ENCODE measurements around the gene BMAL2. TPM values are rescaled to one million over a fixed set of nuclear protein-coding genes. Genes with fewer than 3 reads are reported as not detected.

The BMAL2 gene
- total and polyA plus RNA-seq, 2 experiments from 2014 or later = 5.5 to 18.2 TPM

DNA sequence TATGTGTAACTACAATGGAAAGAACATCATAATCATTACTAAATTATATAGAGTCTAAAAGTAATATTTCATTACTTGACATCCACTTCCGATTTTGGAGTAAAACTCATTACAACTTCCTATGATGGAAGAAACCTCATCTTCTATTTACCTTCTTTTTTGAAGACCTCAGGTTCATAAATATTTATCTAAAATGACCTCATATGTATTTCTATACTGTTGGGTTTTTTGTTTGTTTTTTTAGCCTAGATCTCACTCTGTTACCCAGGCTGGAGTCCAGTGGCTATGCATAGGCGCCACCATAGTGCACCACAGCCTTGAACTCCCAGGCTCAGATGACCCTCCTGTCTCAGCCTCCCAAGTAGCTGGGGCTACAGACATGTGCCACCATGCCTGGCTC is 39.9 kb upstream of the BMAL2 start (continued):
- TF ChIP-seq, protein P1, sequence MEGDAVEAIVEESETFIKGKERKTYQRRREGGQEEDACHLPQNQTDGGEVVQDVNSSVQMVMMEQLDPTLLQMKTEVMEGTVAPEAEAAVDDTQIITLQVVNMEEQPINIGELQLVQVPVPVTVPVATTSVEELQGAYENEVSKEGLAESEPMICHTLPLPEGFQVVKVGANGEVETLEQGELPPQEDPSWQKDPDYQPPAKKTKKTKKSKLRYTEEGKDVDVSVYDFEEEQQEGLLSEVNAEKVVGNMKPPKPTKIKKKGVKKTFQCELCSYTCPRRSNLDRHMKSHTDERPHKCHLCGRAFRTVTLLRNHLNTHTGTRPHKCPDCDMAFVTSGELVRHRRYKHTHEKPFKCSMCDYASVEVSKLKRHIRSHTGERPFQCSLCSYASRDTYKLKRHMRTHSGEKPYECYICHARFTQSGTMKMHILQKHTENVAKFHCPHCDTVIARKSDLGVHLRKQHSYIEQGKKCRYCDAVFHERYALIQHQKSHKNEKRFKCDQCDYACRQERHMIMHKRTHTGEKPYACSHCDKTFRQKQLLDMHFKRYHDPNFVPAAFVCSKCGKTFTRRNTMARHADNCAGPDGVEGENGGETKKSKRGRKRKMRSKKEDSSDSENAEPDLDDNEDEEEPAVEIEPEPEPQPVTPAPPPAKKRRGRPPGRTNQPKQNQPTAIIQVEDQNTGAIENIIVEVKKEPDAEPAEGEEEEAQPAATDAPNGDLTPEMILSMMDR (conservative IDR thresholded peaks at IDR 0.05; ENCODE audit: low read depth in 2 of 2) = no peak
- no peak for TF ChIP-seq ZNF114 (CRISPR knock-in tag; IDR thresholded peaks at IDR 0.05)
- TF ChIP-seq EZH2 (IDR thresholded peaks at IDR 0.05; ENCODE audit: low read depth, unreplicated experiment) = no peak
- no peak for TF ChIP-seq ZNF331 (CRISPR knock-in tag; IDR thresholded peaks at IDR 0.05; ENCODE audit: low read depth)

DNA sequence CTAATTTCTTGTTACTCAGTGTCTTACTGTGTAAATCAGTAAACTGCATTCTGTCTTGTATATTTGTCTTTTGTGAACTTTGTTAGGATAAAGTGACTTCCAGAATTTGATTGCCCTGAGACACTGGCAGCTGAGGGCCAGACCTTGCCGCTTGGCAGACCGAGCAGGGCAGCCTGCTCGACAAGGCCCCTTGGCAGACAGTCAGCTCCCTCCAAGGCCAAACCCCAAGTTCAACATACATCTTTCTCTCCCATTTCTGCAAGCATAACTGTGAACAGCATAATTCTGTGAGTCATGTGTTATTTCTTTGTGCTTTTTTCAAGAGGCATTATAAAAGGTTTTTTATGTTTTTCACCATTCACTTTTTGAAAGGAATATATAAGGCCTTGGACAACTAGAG is 39.2 kb upstream of the BMAL2 start:
- Mint-ChIP-seq H3K9me3 (0 out of 3 replicates have a peak, but pooled peaks cover under 1% of the 10 kb centered on the region), H3K27me3 (ENCODE audit: insufficient read depth, low read depth, poor library complexity) (no peaks in the 10 kb centered on the region), H3K36me3 (ENCODE audit: low read depth) (peaks cover 10% of the 10 kb centered on the region), H3K4me3 (no peak overlapping the region), H3K27ac (peak overlapping the region; percentile 84), H3K4me1 (peaks cover 51% of the 10 kb centered on the region)
- Histone ChIP-seq H3K27ac (ENCODE audit: low read depth) (no peak overlapping the region), H3K79me2 (replicated peaks; ENCODE audit: insufficient read depth) (peaks cover 39% of the 10 kb centered on the region), H4K20me1 (replicated peaks; ENCODE audit: insufficient read depth) (no peaks in the 10 kb centered on the region), H3K4me3 (no peak overlapping the region), H2AFZ (no peak overlapping the region), H3K4me2 (peak overlapping the region; percentile 72; the same call in 1 of the 2 replicates), H3K4me1 (ENCODE audit: insufficient read depth) (peaks cover 60% of the 10 kb centered on the region), H3F3A (replicated peaks; ENCODE audit: low read depth) (no peaks in the 10 kb centered on the region), H3K9me2 (ENCODE audit: insufficient read depth) (no peaks in the 10 kb centered on the region), H3K36me3 (ENCODE audit: insufficient read depth) (no peaks in the 10 kb centered on the region), H3K27me3 (ENCODE audit: insufficient read depth) (no peaks in the 10 kb centered on the region)
- ATAC-seq (no peak), DNase-seq (ENCODE audit: low spot score) (no peak)
- TF ChIP-seq NANOG (IDR thresholded peaks at IDR 0.05; ENCODE audit: borderline replicate concordance) (no peak), EZH2 (IDR thresholded peaks at IDR 0.05; ENCODE audit: low read depth, unreplicated experiment) (no peak), ZNF114 (CRISPR knock-in tag; IDR thresholded peaks at IDR 0.05) (no peak), EZH2phosphoT487 (IDR thresholded peaks at IDR 0.05; ENCODE audit: unreplicated experiment) (no peak), CREB1 (CRISPR knock-in tag; IDR thresholded peaks at IDR 0.05; ENCODE audit: low read depth) (no peak)

DNA sequence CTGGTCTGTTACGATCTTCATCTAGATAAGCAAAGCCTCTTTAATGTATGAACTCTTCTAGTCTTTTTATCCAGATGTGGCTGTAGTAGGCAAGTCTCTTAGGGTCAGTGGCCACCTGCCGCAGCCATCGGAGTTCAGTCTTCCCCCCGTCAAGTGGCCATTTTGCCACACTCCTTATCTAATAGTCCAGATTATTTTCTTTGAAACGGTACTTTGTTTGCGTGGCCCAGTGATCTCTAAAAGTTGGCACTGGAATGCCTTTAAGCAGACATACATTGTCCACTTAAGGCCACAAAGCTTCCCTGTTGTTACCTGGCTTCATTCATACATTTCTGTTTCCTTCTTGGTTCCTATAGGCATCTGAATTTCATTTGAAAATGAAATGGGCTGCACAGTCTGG is 36.0 kb upstream of the BMAL2 start:
- peaks cover 28% of the 10 kb centered on the region for H3K4me1 Mint-ChIP-seq
- H3K9me2 ChIP-seq (ENCODE audit: insufficient read depth) = no peaks in the 10 kb centered on the region
- H3K27me3 Mint-ChIP-seq (ENCODE audit: insufficient read depth, low read depth, poor library complexity) = no peaks in the 10 kb centered on the region
- H3K27ac ChIP-seq (ENCODE audit: low read depth) = no peak overlapping the region
- no peaks in the 10 kb centered on the region for H3F3A ChIP-seq (replicated peaks; ENCODE audit: low read depth)
- TF ChIP-seq CREB1 (CRISPR knock-in tag; IDR thresholded peaks at IDR 0.05; ENCODE audit: low read depth) (no peak), STAT1 (IDR thresholded peaks at IDR 0.05; ENCODE audit: unreplicated experiment) (no peak), NANOG (IDR thresholded peaks at IDR 0.05; ENCODE audit: borderline replicate concordance) (no peak)
- no peaks in the 10 kb centered on the region for H3K36me3 ChIP-seq (ENCODE audit: insufficient read depth)
- peaks cover 14% of the 10 kb centered on the region for H3K79me2 ChIP-seq (replicated peaks; ENCODE audit: insufficient read depth)
- H4K20me1 ChIP-seq (replicated peaks; ENCODE audit: insufficient read depth) = no peaks in the 10 kb centered on the region
- no peak overlapping the region for H2AFZ ChIP-seq
- H3K9me3 Mint-ChIP-seq = peaks cover 8% of the 10 kb centered on the region; the same call in 2 of the 3 replicates
- no peak overlapping the region for H3K27ac Mint-ChIP-seq
- H3K27me3 ChIP-seq (ENCODE audit: insufficient read depth) = no peaks in the 10 kb centered on the region
- peaks cover 33% of the 10 kb centered on the region for H3K36me3 Mint-ChIP-seq (ENCODE audit: low read depth)
- H3K4me3 Mint-ChIP-seq = no peak overlapping the region
- H3K4me1 ChIP-seq (ENCODE audit: insufficient read depth) = peaks cover 30% of the 10 kb centered on the region
- no peak for ATAC-seq
- no peak overlapping the region for H3K4me3 ChIP-seq
- no peak overlapping the region for H3K4me2 ChIP-seq
- DNase-seq (ENCODE audit: low spot score) = no peak
